Activated CD8-positive, alpha-beta memory T cell treated with anti-CD3 and anti-CD28 coated beads, Interleukin-2, amount 50 U/mL, for 1 hour (primary cell): ENCODE results near the gene TTC23L.

Source experiments
- DNase-seq: peaks from one replicate; pipeline ENCODE4 v3.0.0-alpha.2; 2020; ENCODE audit errors: extremely low read depth

The TTC23L gene

GRCh38 chr5:34833090-34833489 lies 5.9 kb upstream of the TTC23L start:
- no peak for DNase-seq

GRCh38 chr5:34833976-34834793 lies 4.8 kb upstream of the TTC23L start:
- no peak for DNase-seq

GRCh38 chr5:34834794-34835089 lies 4.2 kb upstream of the TTC23L start:
- DNase-seq = no peak

- no peak for DNase-seq
Measured at GRCh38 chr5:34835664-34836063, 3.3 kb upstream of the TTC23L start.

GRCh38 chr5:34841816-34842215 lies 2.9 kb downstream of the TTC23L start:
- DNase-seq = no peak

GRCh38 chr5:34842554-34842953 lies 3.6 kb downstream of the TTC23L start:
- no peak for DNase-seq

GRCh38 chr5:34843497-34843896 lies 4.5 kb downstream of the TTC23L start:
- no peak for DNase-seq

GRCh38 chr5:34844106-34844505 lies 5.1 kb downstream of the TTC23L start:
- DNase-seq = no peak

GRCh38 chr5:34844999-34845398 lies 6.0 kb downstream of the TTC23L start:
- DNase-seq = no peak

- DNase-seq = no peak
Measured at GRCh38 chr5:34847056-34847455, 8.1 kb downstream of the TTC23L start.

GRCh38 chr5:34847552-34847951 lies 8.6 kb downstream of the TTC23L start:
- DNase-seq = no peak

- DNase-seq = no peak
Measured at GRCh38 chr5:34848230-34848629, 9.3 kb downstream of the TTC23L start.

GRCh38 chr5:34849253-34849652 lies 10.3 kb downstream of the TTC23L start:
- no peak for DNase-seq

GRCh38 chr5:34854459-34855174 lies 15.7 kb downstream of the TTC23L start:
- DNase-seq = no peak

GRCh38 chr5:34857161-34857560 lies 18.2 kb downstream of the TTC23L start:
- no peak for DNase-seq

- no peak for DNase-seq
Measured at GRCh38 chr5:34857894-34858293, 18.9 kb downstream of the TTC23L start.

GRCh38 chr5:34858790-34859189 lies 19.8 kb downstream of the TTC23L start:
- DNase-seq = no peak

GRCh38 chr5:34859253-34859652 lies 20.3 kb downstream of the TTC23L start:
- DNase-seq = no peak

GRCh38 chr5:34863946-34864345 lies 25.0 kb downstream of the TTC23L start:
- no peak for DNase-seq

GRCh38 chr5:34865091-34865490 lies 26.1 kb downstream of the TTC23L start:
- no peak for DNase-seq

GRCh38 chr5:34866989-34867471 lies 28.1 kb downstream of the TTC23L start:
- DNase-seq = no peak

- no peak for DNase-seq
Measured at GRCh38 chr5:34867660-34868059, 28.7 kb downstream of the TTC23L start.

GRCh38 chr5:34868791-34869190 lies 29.8 kb downstream of the TTC23L start:
- DNase-seq = no peak
